Natural killer cell (primary cell): ENCODE measurements around the gene SNAPC4. TPM values are rescaled to one million over a fixed set of nuclear protein-coding genes. Genes with fewer than 3 reads are reported as not detected.

ENCODE experiments used
- ATAC-seq, 3 donors: fragments of 150-1000 bp in 2 of 3; fragments of 200-7000 bp in 1 of 3; cut with Tn5 transposase; 1 replicate in 1 of 3; 2 replicates in 2 of 3; pipeline ENCODE4 v1.10.0; 2021; ENCODE audit warnings: mild to moderate bottlenecking in 2 of 3, moderate library complexity in 2 of 3
- DNase-seq, 2 donors: peaks; one replicate each; pipeline versions ENCODE4 v3.0.0 to v3.0.0-alpha.2; 2013 to 2021; ENCODE audit warnings: mixed read lengths in 1 of 2
- H3K27ac ChIP-seq: one replicate; pipeline ENCODE4 v1.5.1; 2013; ENCODE audit warnings: mild to moderate bottlenecking, low read length
- H3K27me3 ChIP-seq: one replicate; pipeline ENCODE4 v1.6.1; 2013; ENCODE audit warnings: low read length; ENCODE audit not compliant: control insufficient read depth, insufficient read depth
- H3K36me3 ChIP-seq: one replicate; pipeline ENCODE4 v1.6.1; 2013; ENCODE audit warnings: low read length; ENCODE audit not compliant: control insufficient read depth, insufficient read depth
- H3K4me1 ChIP-seq: one replicate; pipeline ENCODE4 v1.6.1; 2013; ENCODE audit warnings: low read length; ENCODE audit not compliant: control insufficient read depth, insufficient read depth
- H3K4me3 ChIP-seq: one replicate; pipeline ENCODE4 v1.5.1; 2013; ENCODE audit warnings: low read length
- H3K9me3 ChIP-seq: one replicate; pipeline ENCODE4 v1.6.1; 2013; ENCODE audit warnings: low read length; ENCODE audit not compliant: control insufficient read depth, insufficient read depth
- H3K27ac Mint-ChIP-seq, 2 donors: one replicate each; pipeline ENCODE4 v1.8.0; 2022; ENCODE audit warnings: mild to moderate bottlenecking in 2 of 2, mixed read lengths in 2 of 2, moderate library complexity in 1 of 2
- H3K27me3 Mint-ChIP-seq, 2 donors: one replicate each; pipeline ENCODE4 v1.8.0; 2022; ENCODE audit warnings: low read depth in 2 of 2, mixed read lengths in 2 of 2
- H3K36me3 Mint-ChIP-seq: one replicate; pipeline ENCODE4 v1.8.0; 2022; ENCODE audit warnings: mixed read lengths
- H3K4me1 Mint-ChIP-seq, 2 donors: one replicate each; pipeline ENCODE4 v1.8.0; 2022; ENCODE audit warnings: mixed read lengths in 2 of 2
- H3K4me3 Mint-ChIP-seq: one replicate; pipeline ENCODE4 v1.8.0; 2022; ENCODE audit warnings: mild to moderate bottlenecking, moderate library complexity, mixed read lengths
- H3K9me3 Mint-ChIP-seq, 2 donors: one replicate each; pipeline ENCODE4 v1.8.0; 2022; ENCODE audit warnings: mixed read lengths in 2 of 2
- CTCF ChIP-seq: fragments of 200-600 bp; IDR thresholded peaks from one replicate; pipeline ENCODE4 v1.8.0; 2022; ENCODE audit warnings: antibody characterized with exemption
- WGBS: methylation state at CpG from one replicate; pipeline ENCODE4 v1.1.7; 2013; ENCODE audit warnings: missing lambda C conversion rate; ENCODE audit not compliant: insufficient coverage; 5-methylcytosine and 5-hydroxymethylcytosine counted together
- intact Hi-C: fragments of 100-400 bp; cut with micrococcal nuclease; formaldehyde crosslinking; loops from one replicate; pipeline ENCODE4 v1.14.2; 2022
- total RNA-seq, 4 donors: library from RNA; stranded (reverse); fragments of 120-200 nt in 1 of 4; gene quantifications; one replicate each; pipeline versions ENCODE4 v1.2.3 to v1.2.4, GENCODE V29; 2013 to 2022

The SNAPC4 gene
- total RNA-seq, 3 donors from 2014 or later (not counting 1 experiment from before 2014, with no cell fraction given) = 9.0 to 11.3 (median 9.4) TPM

- Histone ChIP-seq H3K27me3 (no peaks in the 10 kb centered on the region), H3K4me1 (peaks cover 45% of the 10 kb centered on the region), H3K9me3 (no peaks in the 10 kb centered on the region), H3K36me3 (peaks cover 24% of the 10 kb centered on the region), H3K27ac (no peak overlapping the region), H3K4me3 (peak overlapping the region; percentile 46)
- Mint-ChIP-seq H3K27ac (peak overlapping the region; percentile 57 to 72), H3K4me3 (peak overlapping the region; percentile 84), H3K36me3 (no peaks in the 10 kb centered on the region), H3K9me3 (no peaks in the 10 kb centered on the region), H3K4me1 (peaks cover 17 to 22% of the 10 kb centered on the region in 2 donors), H3K27me3 (no peaks in the 10 kb centered on the region)
- peak; percentile 34 to 50 (median 45) for ATAC-seq
- peak in 1 of 2 donors; percentile 68 for DNase-seq
- WGBS = 3% methylated on average over 67 of the region's 67 CpGs
- no peak for TF ChIP-seq CTCF
- intact Hi-C loops = loop anchor here (1.0 to 10.0 kb wide), 2 partner anchors 11 to 85 kb away; partner anchors contain the start of genes ENTR1 and PMPCA
These were observed 563 bp downstream of the SNAPC4 start for GRCh38 chr9:136399176-136400037.

- intact Hi-C loops = no loop called here
- Histone ChIP-seq H3K9me3 (no peaks in the 10 kb centered on the region), H3K36me3 (peaks cover 31% of the 10 kb centered on the region), H3K27me3 (no peaks in the 10 kb centered on the region), H3K27ac (no peak overlapping the region), H3K4me1 (peaks cover 34% of the 10 kb centered on the region), H3K4me3 (no peak overlapping the region)
- TF ChIP-seq CTCF = no peak
- H3K9me3 Mint-ChIP-seq = no peaks in the 10 kb centered on the region
- ATAC-seq (no peak), DNase-seq (no peak)
- peaks cover 12 to 20% of the 10 kb centered on the region in 2 donors for H3K4me1 Mint-ChIP-seq
- H3K4me3 Mint-ChIP-seq = peak overlapping the region; percentile 84
- H3K27ac Mint-ChIP-seq = peak overlapping the region in 1 of 2 donors; percentile 57
- H3K36me3 Mint-ChIP-seq = no peaks in the 10 kb centered on the region
- 98% methylated on average over 12 of the region's 12 CpGs for WGBS
- no peaks in the 10 kb centered on the region for H3K27me3 Mint-ChIP-seq
These were observed 1.7 kb downstream of the SNAPC4 start for GRCh38 chr9:136398286-136398685.

GRCh38 chr9:136397643-136398042 is 2.3 kb downstream of the SNAPC4 start:
- intact Hi-C loops = no loop called here
- H3K36me3 ChIP-seq = peaks cover 37% of the 10 kb centered on the region
- H3K9me3 ChIP-seq = no peaks in the 10 kb centered on the region
- no peak overlapping the region for H3K4me3 Mint-ChIP-seq
- no peak overlapping the region for H3K27ac ChIP-seq
- TF ChIP-seq CTCF = no peak
- 90% methylated on average over 6 of the region's 6 CpGs for WGBS
- no peaks in the 10 kb centered on the region for H3K36me3 Mint-ChIP-seq
- DNase-seq (no peak), ATAC-seq (no peak)
- H3K27me3 ChIP-seq = no peaks in the 10 kb centered on the region
- H3K27ac Mint-ChIP-seq = no peak overlapping the region
- H3K4me3 ChIP-seq = no peak overlapping the region
- peaks cover 29% of the 10 kb centered on the region for H3K4me1 ChIP-seq
- peaks cover 12 to 20% of the 10 kb centered on the region in 2 donors for H3K4me1 Mint-ChIP-seq
- no peaks in the 10 kb centered on the region for H3K27me3 Mint-ChIP-seq
- no peaks in the 10 kb centered on the region for H3K9me3 Mint-ChIP-seq
